ENCODE data around the gene SEMA3C. TPM values are rescaled to one million over a fixed set of nuclear protein-coding genes. Genes with fewer than 3 reads are reported as not detected.

SEMA3C gene
- total RNA-seq, 2 donors from 2014 or later, result not detected

GRCh38 chr7:80699721-80700256 is 219.1 kb downstream of the SEMA3C start:
- Mint-ChIP-seq H3K9me3 (peaks cover 4% of the 10 kb centered on the region), H3K36me3 (ENCODE audit: low read depth) (no peaks in the 10 kb centered on the region), H3K27ac (no peak overlapping the region), H3K4me3 (no peak overlapping the region), H3K27me3 (no peaks in the 10 kb centered on the region), H3K4me1 (no peaks in the 10 kb centered on the region)
- no peak for ATAC-seq (replicated peaks)

GRCh38 chr7:80699045-80699638 is 219.7 kb downstream of the SEMA3C start:
- ATAC-seq (replicated peaks), result no peak
- Mint-ChIP-seq H3K27me3 (no peaks in the 10 kb centered on the region), H3K9me3 (peaks cover 4% of the 10 kb centered on the region), H3K4me3 (no peak overlapping the region), H3K27ac (no peak overlapping the region), H3K36me3 (ENCODE audit: low read depth) (no peaks in the 10 kb centered on the region), H3K4me1 (no peaks in the 10 kb centered on the region)
